ENCODE measurements around the gene MAP2K7. TPM values are rescaled to one million over a fixed set of nuclear protein-coding genes. Genes with fewer than 3 reads are reported as not detected.

The MAP2K7 gene
- total and polyA plus RNA-seq, 10 donors, result 12.4 to 44.3 (median 28.2) TPM

GRCh38 chr19:7923295-7924191 is 19.9 kb downstream of the MAP2K7 start:
- peak overlapping the region in 1 of 8 donors; percentile 11 for H3K27ac ChIP-seq
- TF ChIP-seq POLR2AphosphoS5 (IDR thresholded peaks at IDR 0.05) (no peak), CTCF (IDR thresholded peaks at IDR 0.05 in 8 of 11, conservative IDR thresholded peaks at IDR 0.05 in 3 of 11) (no peak), POLR2A (IDR thresholded peaks at IDR 0.05) (no peak)
- intact Hi-C loops (cut with DNase I; ENCODE audit: low total_unique reads), result no loop called here
- H3K27me3 ChIP-seq (replicated peaks in 1 of 7), result peaks cover 0 to 29% (median 10%) of the 10 kb centered on the region in 7 donors
- no peaks in the 10 kb centered on the region for H3K9me3 ChIP-seq
- H3K4me3 ChIP-seq, result no peak overlapping the region
- 81 to 87% (median 86%) methylated on average over 21 to 31 of the region's 31 CpGs for WGBS, 5 donors
- peaks cover 27 to 89% (median 62%) of the 10 kb centered on the region in 6 donors for H3K4me1 ChIP-seq
- peaks cover 3 to 25% (median 11%) of the 10 kb centered on the region in 6 donors for H3K36me3 ChIP-seq
- DNase-seq, result peak; percentile 80

- peaks cover 0 to 22% (median 3%) of the 10 kb centered on the region in 7 donors for H3K27me3 ChIP-seq (replicated peaks in 1 of 7)
- WGBS, 5 donors, result 74 to 91% (median 86%) methylated on average over 12 of the region's 12 CpGs
- no peak for DNase-seq
- no peaks in the 10 kb centered on the region for H3K9me3 ChIP-seq
- no peak overlapping the region for H3K27ac ChIP-seq
- peaks cover 27 to 87% (median 61%) of the 10 kb centered on the region in 6 donors for H3K4me1 ChIP-seq
- peaks cover 3 to 29% (median 11%) of the 10 kb centered on the region in 6 donors for H3K36me3 ChIP-seq
- no peak overlapping the region for H3K4me3 ChIP-seq
- no peak for TF ChIP-seq POLR2A (IDR thresholded peaks at IDR 0.05)
- intact Hi-C loops (cut with DNase I; ENCODE audit: low total_unique reads), result no loop called here
Observed at GRCh38 chr19:7924241-7924640, 20.6 kb downstream of the MAP2K7 start.

DNA sequence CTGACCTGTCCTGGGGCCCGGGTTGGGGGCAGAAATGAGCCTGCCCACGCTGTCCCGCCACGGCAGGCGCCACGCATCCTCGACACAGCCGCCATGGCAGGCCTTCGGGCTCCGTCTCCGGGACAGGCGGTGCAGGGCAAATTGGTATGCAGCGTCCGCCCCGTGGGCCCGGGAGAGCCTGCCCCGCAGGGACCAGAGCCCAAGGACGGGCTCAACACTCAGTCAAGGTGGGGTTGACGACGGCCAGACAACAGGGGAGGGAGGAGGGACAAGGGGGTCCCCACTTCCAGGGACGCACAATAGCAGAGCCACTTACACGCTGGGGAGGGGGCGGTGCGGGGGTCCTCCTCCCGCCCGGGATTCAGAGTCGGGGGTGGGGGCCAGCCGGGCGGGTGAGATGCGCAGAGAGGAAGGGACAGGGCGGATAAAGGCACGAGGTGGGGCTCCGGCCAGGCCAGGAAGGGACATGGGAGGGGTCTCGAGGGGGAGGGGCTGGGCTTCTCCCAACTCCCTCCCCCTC is 21.0 kb downstream of the MAP2K7 start:
- peaks cover 25 to 87% (median 61%) of the 10 kb centered on the region in 6 donors for H3K4me1 ChIP-seq
- H3K27ac ChIP-seq, result peak overlapping the region in 1 of 8 donors; percentile 8
- 33 to 56% (median 44%) methylated on average over 23 to 34 of the region's 34 CpGs for WGBS, 5 donors

More for the DNA sequence above, 21.0 kb downstream of the MAP2K7 start:
- no peak for TF ChIP-seq POLR2A (IDR thresholded peaks at IDR 0.05)
- TF ChIP-seq POLR2AphosphoS5 (IDR thresholded peaks at IDR 0.05), result no peak
- no peak for TF ChIP-seq CTCF (IDR thresholded peaks at IDR 0.05 in 8 of 11, conservative IDR thresholded peaks at IDR 0.05 in 3 of 11)
- peak; percentile 84 for DNase-seq
- peak overlapping the region in 6 of 8 donors; percentile 37 to 75 (median 50) for H3K4me3 ChIP-seq
- no peaks in the 10 kb centered on the region for H3K9me3 ChIP-seq
- intact Hi-C loops (cut with DNase I; ENCODE audit: low total_unique reads), result no loop called here
- peaks cover 3 to 34% (median 11%) of the 10 kb centered on the region in 6 donors for H3K36me3 ChIP-seq
- H3K27me3 ChIP-seq (replicated peaks in 1 of 7), result peaks cover 0 to 17% (median 0%) of the 10 kb centered on the region in 7 donors

Measured in spleen (tissue), 11 donors.